ENCODE results near the gene RBM20.

DNA sequence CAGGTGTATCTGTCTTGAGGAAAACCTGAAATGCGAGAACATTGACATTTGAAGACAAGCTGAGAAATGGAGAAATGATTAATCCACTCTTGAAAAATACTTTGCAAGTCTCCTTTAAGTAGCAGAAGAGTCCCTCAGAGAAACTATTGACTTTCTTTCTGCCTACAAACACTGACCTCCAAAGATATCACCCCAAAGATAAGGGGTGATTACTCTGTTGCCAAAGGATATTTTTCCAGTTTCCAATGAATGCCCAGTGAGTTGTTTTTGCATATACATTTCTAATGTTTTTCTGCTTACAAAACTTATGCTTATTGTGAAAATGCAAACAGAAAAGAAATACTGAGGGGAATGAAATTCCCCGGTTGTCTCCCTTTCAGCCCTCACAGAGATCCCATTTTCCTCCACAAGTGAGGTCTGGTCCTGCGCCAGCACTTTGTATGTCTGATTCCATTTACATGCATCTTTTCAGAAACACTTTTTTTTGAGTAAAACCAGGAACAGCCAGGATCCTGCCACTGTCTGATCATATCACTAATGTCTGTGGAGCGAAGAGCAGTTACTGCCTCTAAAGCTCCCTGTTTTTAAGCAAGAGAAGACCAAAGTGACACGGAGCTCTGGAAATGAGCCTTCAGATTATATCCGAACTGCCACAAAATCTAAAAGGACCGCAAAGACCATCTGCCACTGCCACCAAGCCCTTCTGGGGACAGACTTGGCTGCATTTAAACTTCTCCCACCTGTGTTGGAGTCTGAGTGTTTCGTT lies 144.7 kb downstream of the RBM20 start:
- TF ChIP-seq CTCF (IDR thresholded peaks at IDR 0.05; ENCODE audit: insufficient read depth, low read length) (no peak), POLR2AphosphoS5 (IDR thresholded peaks at IDR 0.05; ENCODE audit: low read depth) (no peak), GABPA (IDR thresholded peaks at IDR 0.05; ENCODE audit: low read depth) (no peak)
- TF ChIP-seq, protein P1, sequence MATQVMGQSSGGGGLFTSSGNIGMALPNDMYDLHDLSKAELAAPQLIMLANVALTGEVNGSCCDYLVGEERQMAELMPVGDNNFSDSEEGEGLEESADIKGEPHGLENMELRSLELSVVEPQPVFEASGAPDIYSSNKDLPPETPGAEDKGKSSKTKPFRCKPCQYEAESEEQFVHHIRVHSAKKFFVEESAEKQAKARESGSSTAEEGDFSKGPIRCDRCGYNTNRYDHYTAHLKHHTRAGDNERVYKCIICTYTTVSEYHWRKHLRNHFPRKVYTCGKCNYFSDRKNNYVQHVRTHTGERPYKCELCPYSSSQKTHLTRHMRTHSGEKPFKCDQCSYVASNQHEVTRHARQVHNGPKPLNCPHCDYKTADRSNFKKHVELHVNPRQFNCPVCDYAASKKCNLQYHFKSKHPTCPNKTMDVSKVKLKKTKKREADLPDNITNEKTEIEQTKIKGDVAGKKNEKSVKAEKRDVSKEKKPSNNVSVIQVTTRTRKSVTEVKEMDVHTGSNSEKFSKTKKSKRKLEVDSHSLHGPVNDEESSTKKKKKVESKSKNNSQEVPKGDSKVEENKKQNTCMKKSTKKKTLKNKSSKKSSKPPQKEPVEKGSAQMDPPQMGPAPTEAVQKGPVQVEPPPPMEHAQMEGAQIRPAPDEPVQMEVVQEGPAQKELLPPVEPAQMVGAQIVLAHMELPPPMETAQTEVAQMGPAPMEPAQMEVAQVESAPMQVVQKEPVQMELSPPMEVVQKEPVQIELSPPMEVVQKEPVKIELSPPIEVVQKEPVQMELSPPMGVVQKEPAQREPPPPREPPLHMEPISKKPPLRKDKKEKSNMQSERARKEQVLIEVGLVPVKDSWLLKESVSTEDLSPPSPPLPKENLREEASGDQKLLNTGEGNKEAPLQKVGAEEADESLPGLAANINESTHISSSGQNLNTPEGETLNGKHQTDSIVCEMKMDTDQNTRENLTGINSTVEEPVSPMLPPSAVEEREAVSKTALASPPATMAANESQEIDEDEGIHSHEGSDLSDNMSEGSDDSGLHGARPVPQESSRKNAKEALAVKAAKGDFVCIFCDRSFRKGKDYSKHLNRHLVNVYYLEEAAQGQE (IDR thresholded peaks at IDR 0.05; ENCODE audit: insufficient replicate concordance, low read depth), result no peak
